Stimulated activated CD8-positive, alpha-beta memory T cell treated with anti-CD3 and anti-CD28 coated beads, Interleukin-2, amount 100 ng/mL, for 1 hour (primary cell): ENCODE data around the gene TGIF2.
"Not testable (repeated sequence)": the region's sequence is repeated elsewhere in the genome, so short reads cannot be mapped to it uniquely, and the experiment has no call there.

Source experiments
- DNase-seq, 2 donors: peaks; one replicate each; pipeline ENCODE4 v3.0.0-alpha.2; 2020; ENCODE audit warnings: low read depth in 2 of 2

TGIF2 gene

GRCh38 chr20:36547186-36548005 is 26.0 kb upstream of the TGIF2 start:
- DNase-seq = no peak

DNA sequence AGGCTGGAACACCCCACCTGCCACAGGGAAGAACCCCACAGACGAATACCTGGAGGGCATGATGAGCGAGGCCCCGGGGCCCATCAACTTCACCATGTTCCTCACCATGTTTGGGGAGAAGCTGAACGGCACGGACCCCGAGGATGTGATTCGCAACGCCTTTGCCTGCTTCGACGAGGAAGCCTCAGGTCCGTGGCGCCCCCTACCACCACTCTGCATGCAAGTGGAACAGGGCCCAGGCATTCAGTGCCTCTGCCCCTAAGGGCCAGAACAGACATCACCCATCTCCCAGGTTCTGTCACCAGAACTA is 25.4 kb upstream of the TGIF2 start:
- no peak for DNase-seq

- no peak for DNase-seq
Measured at GRCh38 chr20:36548704-36549627, 24.4 kb upstream of the TGIF2 start.

GRCh38 chr20:36549628-36549941 is 23.8 kb upstream of the TGIF2 start:
- no peak for DNase-seq

- no peak for DNase-seq
Measured at GRCh38 chr20:36549942-36550789, 23.2 kb upstream of the TGIF2 start.

DNA sequence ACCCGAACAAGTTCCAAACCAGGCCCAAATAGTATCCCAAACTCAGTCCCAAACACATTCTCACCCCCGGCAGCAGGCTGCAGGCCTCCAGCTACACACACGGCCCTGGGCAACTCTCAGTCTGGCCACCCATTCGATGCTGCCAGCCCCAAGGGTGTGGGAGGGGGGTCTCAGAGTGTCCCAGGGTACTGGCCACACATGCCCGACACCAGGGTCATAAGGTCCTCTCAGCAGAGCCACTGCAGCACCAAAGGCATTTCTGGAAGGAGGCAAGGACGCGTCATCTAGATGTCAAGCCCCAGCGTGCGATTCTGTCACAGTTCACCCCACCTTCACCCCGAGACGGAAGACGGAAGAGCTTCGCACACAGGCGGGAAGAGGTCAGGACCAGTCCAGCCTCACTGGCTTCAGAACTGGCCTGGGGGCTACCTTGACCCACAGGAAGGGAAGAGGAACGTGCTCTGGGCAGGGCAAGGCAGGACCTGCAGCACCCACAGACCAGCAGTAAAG is 22.6 kb upstream of the TGIF2 start:
- no peak for DNase-seq

DNA sequence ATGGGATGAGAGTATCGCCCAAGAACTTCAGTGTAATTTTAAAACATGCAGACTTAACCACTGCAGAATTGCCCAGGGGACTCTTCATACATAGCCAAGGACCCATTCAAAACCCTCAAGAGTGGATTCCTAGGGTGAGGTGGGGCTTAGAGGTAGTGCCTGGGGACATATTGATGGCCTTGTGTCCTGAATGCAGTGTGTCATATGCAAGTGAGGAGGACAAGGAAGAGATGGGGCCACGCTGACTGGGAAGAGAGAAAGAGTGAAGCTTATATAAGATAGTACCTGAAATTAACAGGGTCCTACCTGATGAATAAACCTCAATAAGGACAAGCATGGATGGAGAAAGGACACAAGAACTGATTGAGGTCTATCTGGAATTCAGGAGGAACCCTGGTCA is 18.1 kb upstream of the TGIF2 start:
- no peak for DNase-seq

- no peak for DNase-seq
Measured at GRCh38 chr20:36562724-36563123, 10.7 kb upstream of the TGIF2 start.

DNA sequence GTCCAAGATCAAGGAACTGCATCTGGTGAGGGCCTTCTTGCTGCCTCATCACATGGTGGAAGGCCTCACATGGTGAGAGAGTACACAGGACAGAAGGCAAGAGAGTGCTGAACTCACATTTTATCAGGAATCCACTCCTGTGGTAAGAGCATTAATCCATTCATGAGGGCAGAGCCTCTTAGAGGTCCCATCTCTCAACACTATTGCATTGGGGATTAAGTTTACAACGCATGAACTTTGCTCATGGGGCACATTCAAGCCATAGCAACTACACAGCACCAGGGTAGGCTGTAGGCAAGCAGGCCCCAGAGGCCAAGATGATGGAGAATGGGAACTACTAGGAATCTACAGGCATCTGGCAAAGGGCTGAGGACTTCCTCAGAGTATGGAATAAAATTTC is 10.0 kb upstream of the TGIF2 start:
- DNase-seq = no peak

DNA sequence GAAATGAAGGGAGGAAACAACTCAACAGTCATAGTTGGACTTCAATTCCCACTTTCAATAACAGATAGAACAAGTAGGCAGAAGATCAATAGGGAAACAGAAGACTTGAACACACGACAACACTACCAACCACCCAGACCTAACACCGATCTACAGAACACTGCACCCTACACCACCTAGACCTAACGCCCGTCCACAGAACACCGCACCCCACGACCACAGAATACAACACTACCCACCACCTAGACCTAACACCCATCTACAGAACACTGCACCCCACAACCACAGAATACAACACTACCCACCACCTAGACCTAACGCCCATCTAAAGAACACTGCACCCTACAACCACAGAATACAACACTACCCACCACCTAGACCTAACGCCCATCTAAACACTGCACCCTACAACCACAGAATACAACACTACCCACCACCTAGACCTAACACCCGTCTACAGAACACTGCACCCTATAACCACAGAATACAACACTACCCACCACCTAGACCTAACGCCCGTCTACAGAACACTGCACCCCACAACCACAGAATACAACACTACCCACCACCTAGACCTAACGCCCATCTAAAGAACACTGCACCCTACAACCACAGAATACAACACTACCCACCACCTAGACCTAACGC is 9.2 kb upstream of the TGIF2 start:
- not testable (repeated sequence) for DNase-seq

DNA sequence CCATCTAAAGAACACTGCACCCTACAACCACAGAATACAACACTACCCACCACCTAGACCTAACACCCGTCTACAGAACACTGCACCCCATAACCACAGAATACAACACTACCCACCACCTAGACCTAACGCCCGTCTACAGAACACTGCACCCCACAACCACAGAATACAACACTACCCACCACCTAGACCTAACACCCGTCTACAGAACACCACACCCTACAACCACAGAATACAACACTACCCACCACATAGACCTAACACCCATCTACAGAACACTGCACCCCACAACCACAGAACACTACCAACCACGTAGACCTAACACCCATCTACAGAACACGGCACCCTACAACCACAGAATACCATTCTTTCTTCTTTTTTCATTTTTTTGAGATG is 8.7 kb upstream of the TGIF2 start:
- DNase-seq = not testable (repeated sequence)

- DNase-seq = no peak
Measured at GRCh38 chr20:36565520-36565919, 7.9 kb upstream of the TGIF2 start.

DNA sequence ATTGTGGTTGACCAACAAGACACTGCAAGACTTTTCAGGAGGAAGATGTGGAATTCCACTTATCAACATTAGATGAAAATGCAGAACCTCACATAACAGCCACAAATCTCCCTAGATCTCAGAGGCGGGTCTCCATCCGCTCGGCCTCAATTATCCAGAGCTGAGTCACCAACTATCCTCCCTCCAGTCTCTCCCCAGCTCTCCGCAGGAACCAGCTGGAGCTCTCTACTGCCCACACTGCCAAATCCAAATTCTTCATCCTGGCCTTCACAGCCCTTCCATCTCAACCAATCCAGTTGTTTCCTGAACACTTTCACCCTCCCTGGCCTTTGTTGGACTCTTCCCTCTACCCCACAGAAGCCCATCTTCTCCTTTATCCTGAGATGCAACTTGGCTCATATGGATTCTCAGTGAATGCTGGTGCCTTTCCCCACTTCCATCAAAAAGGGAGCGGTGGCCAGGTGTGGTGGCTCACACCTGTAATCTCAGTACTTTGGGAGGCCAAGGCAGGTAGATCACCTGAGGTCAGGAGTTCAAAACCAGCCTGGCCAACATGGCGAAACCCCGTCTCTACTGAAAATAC is 3.5 kb upstream of the TGIF2 start:
- DNase-seq = no peak

DNA sequence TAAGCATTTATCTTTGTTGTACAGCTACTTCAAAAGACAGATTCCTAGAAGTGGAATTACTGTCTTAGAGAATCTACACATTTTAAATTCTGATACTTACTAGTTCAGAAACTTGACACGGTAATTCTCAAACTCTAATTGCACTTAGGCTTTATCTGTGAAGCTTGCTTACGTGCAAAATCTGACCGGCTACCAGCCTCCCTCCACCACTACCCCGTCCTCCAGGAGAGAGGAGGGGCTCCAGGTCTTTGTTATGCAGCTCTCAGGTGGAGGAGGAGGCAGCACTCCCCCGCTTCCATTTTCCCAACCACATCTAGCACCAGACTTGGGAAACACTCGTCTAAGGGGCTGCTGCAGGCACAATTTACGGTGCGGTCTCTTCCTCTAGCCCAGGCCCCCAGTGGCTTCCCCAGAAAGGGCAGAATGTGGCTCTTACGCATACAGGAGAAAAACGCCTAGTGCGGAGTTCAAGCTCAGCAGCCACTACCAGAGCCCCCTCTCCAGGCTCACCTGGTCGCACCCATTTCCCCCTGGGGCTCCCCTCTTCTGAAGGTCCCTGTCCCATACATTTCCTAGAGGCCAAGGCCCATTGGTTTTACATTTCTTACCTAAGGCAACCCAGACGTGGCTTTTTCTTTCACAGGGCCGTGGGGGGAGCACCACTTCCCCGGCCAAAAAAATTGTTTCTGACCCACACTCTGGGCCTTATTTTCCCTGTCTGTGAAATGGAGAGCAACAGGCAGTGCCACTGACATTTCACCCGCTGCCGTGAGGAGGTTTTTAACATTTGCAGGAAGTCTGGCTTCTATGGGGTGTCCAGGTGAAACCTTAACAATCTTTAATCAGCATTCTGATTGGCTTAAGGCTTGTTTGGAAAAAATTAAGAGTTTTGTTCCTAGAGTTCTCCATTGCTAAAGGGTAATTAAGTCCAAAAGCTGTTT is 1.6 kb upstream of the TGIF2 start:
- DNase-seq = no peak

DNA sequence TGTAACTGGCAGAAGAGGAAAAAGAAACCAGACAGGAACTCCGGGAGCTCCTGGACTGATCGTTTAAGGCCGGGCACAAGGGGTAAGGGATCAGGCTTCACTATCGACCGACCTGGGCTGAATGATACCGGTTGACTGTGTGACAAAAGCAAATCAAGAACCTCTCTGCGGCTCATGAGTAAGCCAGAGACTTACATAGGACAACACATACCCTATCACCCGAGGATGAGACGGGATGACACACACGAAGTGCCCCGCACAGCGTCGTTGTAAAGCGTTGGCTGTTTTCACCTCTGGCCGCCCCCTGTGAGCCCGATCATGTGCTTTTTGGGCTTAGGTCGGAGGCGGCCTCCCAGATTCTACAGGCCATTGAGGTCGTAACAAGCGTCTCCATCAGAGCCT is 695 bp upstream of the TGIF2 start:
- peak; percentile 46 to 47 for DNase-seq

- peak in 1 of 2 donors; percentile 15 for DNase-seq
Measured at GRCh38 chr20:36573798-36574365, 485 bp downstream of the TGIF2 start.

GRCh38 chr20:36574366-36575135 is 1.2 kb downstream of the TGIF2 start:
- peak in 1 of 2 donors; percentile 11 for DNase-seq

GRCh38 chr20:36576081-36576445 is 2.7 kb downstream of the TGIF2 start:
- DNase-seq = no peak
